Bronchial epithelial cell (primary cell): ENCODE results near the gene CRYL1. TPM values are rescaled to one million over a fixed set of nuclear protein-coding genes. Genes with fewer than 3 reads are reported as not detected.

Experiments used
- DNase-seq: peaks from one replicate; pipeline ENCODE4 v3.0.0-alpha.2; 2010; ENCODE audit warnings: low read depth
- FAIRE-seq: peaks from 2 replicates; lab custom pipeline; 2011; peaks lifted over from hg19 to GRCh38; lab: Jason Lieb, UNC
- H3K27me3 ChIP-seq: 2 replicates; pipeline ENCODE4 v1.5.1; 2011; ENCODE audit warnings: low read length; ENCODE audit not compliant: control insufficient read depth, insufficient read depth
- H3K36me3 ChIP-seq: 2 replicates; pipeline ENCODE4 v1.5.1; 2011; ENCODE audit warnings: low read length; ENCODE audit not compliant: control insufficient read depth, insufficient read depth
- H3K4me3 ChIP-seq: 2 replicates; pipeline ENCODE4 v1.5.1; 2011; ENCODE audit warnings: mild to moderate bottlenecking, low read depth, low read length, control low read depth
- total RNA-seq: library from RNA; depleted of rRNA; stranded (reverse); fragments of >200 nt; gene quantifications from 2 replicates; pipeline ENCODE4 v1.2.1, GENCODE V29; 2014
- TF ChIP-seq, protein P1 (sequence below): IDR thresholded peaks from 2 replicates; pipeline ENCODE4 v1.5.1; 2011; ENCODE audit warnings: mild to moderate bottlenecking, moderate library complexity, low read length, control low read depth, inconsistent platforms; ENCODE audit not compliant: insufficient read depth, severe bottlenecking

Gene CRYL1
- total RNA-seq, 1 donor from 2014 or later: 17.9 TPM

DNA sequence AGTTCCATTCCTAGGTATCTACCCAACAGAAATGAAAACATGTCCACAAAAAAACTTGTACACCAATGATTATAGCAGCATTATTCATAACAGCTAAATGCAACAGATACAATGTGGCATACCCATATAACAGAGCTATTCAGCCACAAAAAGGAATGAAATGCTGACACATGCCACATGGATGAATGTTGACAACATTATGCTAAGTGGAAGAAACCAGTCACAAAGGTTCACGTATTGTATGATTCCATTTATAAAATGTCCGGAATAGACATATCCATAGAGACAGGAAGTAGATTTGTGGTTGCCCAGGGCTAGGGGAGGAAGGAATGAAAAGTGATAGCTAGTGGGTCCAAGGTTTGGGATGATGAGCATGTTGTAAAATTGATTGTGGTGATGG lies 10.8 kb downstream of the CRYL1 start:
- DNase-seq (no peak), FAIRE-seq (no peak)
- TF ChIP-seq, protein P1, sequence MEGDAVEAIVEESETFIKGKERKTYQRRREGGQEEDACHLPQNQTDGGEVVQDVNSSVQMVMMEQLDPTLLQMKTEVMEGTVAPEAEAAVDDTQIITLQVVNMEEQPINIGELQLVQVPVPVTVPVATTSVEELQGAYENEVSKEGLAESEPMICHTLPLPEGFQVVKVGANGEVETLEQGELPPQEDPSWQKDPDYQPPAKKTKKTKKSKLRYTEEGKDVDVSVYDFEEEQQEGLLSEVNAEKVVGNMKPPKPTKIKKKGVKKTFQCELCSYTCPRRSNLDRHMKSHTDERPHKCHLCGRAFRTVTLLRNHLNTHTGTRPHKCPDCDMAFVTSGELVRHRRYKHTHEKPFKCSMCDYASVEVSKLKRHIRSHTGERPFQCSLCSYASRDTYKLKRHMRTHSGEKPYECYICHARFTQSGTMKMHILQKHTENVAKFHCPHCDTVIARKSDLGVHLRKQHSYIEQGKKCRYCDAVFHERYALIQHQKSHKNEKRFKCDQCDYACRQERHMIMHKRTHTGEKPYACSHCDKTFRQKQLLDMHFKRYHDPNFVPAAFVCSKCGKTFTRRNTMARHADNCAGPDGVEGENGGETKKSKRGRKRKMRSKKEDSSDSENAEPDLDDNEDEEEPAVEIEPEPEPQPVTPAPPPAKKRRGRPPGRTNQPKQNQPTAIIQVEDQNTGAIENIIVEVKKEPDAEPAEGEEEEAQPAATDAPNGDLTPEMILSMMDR: no peak
- no peaks in the 10 kb centered on the region for H3K36me3 ChIP-seq
- H3K27me3 ChIP-seq: no peaks in the 10 kb centered on the region
- H3K4me3 ChIP-seq: no peak overlapping the region

DNA sequence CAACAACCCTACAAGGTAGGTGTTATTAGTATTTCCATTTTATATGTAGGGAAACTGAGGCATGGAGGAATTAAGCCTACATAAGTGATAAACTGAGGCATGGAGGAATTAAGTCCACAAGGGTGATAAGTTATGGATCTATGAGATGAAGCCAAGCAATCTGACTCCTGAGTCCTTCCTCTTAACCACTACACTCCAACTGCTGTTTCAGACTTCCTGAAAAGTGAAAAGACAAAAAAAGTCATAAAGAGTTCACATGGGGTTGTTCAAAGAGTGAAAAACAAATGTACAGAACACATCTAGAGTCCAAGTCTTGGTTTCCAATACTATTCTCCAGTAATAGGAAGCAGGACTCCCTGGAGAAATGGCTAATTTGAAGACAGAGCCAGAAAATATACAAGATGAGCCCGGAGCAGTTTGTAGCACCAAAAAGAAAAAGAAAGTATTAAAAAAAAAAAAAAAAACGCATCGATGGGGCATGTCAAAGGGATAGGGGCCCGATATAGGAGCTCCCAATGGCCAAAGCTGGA lies 12.1 kb downstream of the CRYL1 start:
- FAIRE-seq (no peak), DNase-seq (no peak)
- Histone ChIP-seq H3K4me3 (no peak overlapping the region), H3K27me3 (no peaks in the 10 kb centered on the region), H3K36me3 (no peaks in the 10 kb centered on the region)
- TF ChIP-seq, protein P1: no peak

DNA sequence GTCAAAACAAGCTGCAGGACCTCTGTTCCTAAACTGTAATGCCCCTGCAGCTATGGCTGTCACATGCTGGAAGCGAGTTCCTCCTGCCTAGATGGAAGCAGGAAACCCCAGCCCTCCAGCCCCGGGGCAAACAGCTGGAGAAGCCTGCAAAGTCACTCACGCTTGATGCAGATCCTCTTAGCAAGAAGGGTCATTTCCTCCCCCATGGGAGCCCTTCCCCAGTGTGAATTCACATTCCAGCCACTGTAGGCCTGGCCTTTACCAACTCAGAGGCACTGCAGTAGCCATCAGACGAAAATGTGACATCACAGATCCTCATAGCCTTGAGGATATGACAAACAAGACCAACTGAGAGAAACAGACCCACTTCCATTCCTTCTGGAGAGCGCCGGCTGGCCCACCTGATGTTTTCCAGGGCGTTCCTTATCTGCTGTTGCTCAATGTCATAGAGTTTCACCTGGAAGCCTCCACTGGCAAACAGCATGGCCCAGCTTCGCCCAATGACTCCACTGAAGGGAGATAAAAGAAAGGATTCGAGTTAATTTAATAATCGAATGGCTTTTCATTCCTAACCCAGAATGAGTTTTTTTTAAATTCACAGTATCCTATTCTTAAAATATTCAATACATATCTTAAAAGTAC lies 13.5 kb downstream of the CRYL1 start:
- DNase-seq: no peak
- no peak for FAIRE-seq
- H3K36me3 ChIP-seq: no peaks in the 10 kb centered on the region
- H3K4me3 ChIP-seq: no peak overlapping the region
- TF ChIP-seq, protein P1: no peak
- H3K27me3 ChIP-seq: no peaks in the 10 kb centered on the region

DNA sequence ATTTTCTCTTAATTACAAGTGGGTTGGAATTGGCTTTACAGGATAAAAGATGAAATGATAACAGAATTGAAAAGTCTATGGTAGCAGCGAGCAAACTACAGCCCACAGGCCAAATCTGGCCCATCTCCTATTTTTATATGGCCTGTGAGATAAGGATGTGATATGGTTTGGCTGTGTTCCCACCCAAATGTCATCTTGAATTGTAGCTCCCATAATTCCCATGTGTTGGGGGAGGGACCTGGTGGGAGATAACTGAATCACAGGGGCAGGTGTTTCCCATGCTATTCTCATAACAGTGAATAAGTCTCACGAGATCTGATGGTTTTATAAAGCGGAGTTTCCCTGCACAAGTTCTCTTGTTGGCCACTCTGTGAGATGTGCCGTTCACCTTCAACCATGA lies 19.0 kb downstream of the CRYL1 start:
- no peaks in the 10 kb centered on the region for H3K36me3 ChIP-seq
- FAIRE-seq (no peak), DNase-seq (no peak)
- no peaks in the 10 kb centered on the region for H3K27me3 ChIP-seq
- no peak overlapping the region for H3K4me3 ChIP-seq
- TF ChIP-seq, protein P1: no peak

DNA sequence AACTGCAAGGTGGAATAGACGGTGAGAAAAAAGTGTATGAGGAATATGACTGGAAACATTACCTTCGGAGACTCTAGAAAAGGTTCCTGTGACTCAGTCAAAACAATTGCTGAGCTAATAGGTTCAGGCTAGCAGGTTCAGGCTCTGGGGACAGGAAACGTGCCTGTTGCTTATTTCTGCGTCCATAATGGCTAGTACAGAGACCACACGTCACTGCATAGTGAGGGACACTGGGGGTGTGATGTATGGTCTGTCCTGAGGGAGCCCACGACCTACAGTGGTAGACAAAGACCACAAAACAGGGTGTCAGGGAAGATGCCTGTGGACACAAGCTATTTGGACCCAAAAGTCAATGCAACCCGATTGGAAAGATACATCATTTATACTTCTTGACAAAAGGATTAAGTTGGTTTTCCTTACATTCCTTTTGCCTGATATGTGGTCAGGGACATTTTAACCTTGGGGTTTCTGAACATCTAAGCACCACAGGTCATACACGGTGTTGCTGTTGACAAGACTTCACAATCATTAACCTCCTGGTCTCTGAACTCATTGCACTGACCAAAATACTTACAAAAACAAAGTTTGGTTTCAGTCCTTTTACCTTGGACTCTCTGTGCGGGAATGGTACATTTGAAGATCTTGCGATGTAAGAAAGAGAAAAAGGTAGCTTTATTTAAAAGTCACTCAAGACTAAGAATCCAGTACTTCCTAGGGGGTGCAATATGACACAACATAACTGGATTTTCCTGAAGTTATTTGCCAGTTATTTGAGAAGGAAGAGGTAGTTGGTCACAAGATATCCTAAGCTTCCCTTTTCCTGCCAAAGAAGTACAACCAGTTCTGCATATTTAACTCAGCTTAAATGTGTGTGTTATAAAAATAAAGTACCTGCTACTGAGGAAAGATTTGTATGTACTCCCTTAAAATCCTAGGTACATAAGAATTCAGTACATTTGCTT lies 20.0 kb downstream of the CRYL1 start:
- no peak overlapping the region for H3K4me3 ChIP-seq
- DNase-seq (peak; percentile 44), FAIRE-seq (no peak)
- no peaks in the 10 kb centered on the region for H3K27me3 ChIP-seq
- no peaks in the 10 kb centered on the region for H3K36me3 ChIP-seq
- TF ChIP-seq, protein P1: no peak
